ENCODE results near the gene HDAC9.

- TF ChIP-seq CTCF (IDR thresholded peaks at IDR 0.05 in 4 of 5, conservative IDR thresholded peaks at IDR 0.05 in 1 of 5) (no peak), POLR2A (IDR thresholded peaks at IDR 0.05) (no peak)
Observed at GRCh38 chr7:18708204-18708603, 212.7 kb downstream of the HDAC9 start.
